Measurements from ENCODE around the gene UBE2O.

Gene UBE2O

DNA sequence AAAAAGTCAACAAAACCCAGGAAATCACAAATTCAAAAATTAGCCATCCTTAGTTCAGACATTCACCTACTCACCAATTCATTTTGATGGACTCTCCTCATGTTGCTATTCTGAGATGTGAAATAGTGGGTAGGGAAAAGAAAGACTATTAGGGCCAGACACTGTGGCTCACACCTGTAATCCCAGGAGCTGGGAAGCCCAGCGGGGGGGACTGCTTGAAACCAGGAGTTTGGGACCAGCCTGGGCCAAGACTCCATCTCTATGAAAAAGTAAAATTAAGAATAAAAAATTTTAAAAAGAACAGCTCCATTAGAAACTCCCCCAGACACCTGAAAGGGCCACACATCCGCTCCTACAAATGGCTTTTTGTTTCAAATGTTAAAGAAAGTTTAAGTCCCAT, 21.4 kb downstream of the UBE2O start:
- Histone ChIP-seq H3K9ac (ENCODE audit: low read length) (no peak overlapping the region), H3K27me3 (ENCODE audit: control insufficient read depth in 1 of 2, insufficient read depth in 1 of 2, low read length in 2 of 2) (no peaks in the 10 kb centered on the region), H2BK5ac (ENCODE audit: low read depth, low read length, poor library complexity, severe bottlenecking) (no peak overlapping the region), H3K27ac (ENCODE audit: low read length, poor library complexity, severe bottlenecking) (no peak overlapping the region), H2AFZ (ENCODE audit: low read depth, low read length) (no peak overlapping the region), H3K18ac (ENCODE audit: low read depth in 1 of 2, low read length in 2 of 2) (no peak overlapping the region), H3K4me3 (ENCODE audit: insufficient read depth in 1 of 2, low read depth in 1 of 2, low read length in 2 of 2) (no peak overlapping the region), H3K14ac (ENCODE audit: low read length in 2 of 2) (no peak overlapping the region), H2AK5ac (ENCODE audit: low read length, severe bottlenecking) (no peak overlapping the region), H3K79me1 (replicated peaks; ENCODE audit: low read length, poor library complexity, severe bottlenecking) (peaks cover 39% of the 10 kb centered on the region), H3K23ac (ENCODE audit: low read length in 2 of 2) (no peak overlapping the region), H2BK15ac (ENCODE audit: low read depth, poor library complexity, severe bottlenecking) (no peak overlapping the region), H4K8ac (ENCODE audit: low read length) (no peak overlapping the region), H3K4me1 (ENCODE audit: control insufficient read depth, insufficient read depth, low read depth, low read length) (peaks cover 5% of the 10 kb centered on the region), H3K4me2 (ENCODE audit: low read length, poor library complexity, severe bottlenecking) (no peak overlapping the region), H2BK12ac (ENCODE audit: low read length in 2 of 2) (no peak overlapping the region), H3K36me3 (ENCODE audit: control insufficient read depth in 1 of 2, insufficient read depth in 2 of 2, low read depth in 1 of 2, low read length in 2 of 2) (peaks cover 3% of the 10 kb centered on the region in 2 experiments), H2BK120ac (ENCODE audit: low read depth, low read length) (no peak overlapping the region), H4K91ac (ENCODE audit: low read length) (no peak overlapping the region), H3K4ac (ENCODE audit: low read depth in 1 of 2, low read length in 2 of 2) (no peak overlapping the region), H3K9me3 (ENCODE audit: control insufficient read depth, low read length) (no peaks in the 10 kb centered on the region)
- WGBS, result 100% methylated on average over 1 of the region's 2 CpGs
- DNase-seq, result no peak

DNA sequence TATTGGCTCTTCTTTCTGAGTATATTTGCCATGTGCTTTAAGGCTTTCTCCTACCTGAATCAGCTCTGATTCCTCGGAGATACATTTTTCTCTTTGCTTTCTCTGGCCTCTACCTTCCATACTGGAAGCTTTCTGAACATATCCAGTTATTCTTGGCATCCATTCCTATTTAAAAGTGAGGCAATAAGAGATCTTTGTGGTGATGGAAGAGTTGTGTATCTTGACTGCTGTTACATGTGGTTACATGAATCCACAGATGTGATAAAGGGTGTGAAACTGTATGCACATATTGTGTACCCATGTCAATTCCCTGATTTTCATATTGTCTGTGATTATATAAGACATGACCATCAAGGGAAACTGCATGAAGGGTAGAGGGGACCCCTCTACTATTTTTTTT, 24.4 kb downstream of the UBE2O start:
- Histone ChIP-seq H2AFZ (ENCODE audit: low read depth, low read length) (no peak overlapping the region), H2BK120ac (ENCODE audit: low read depth, low read length) (no peak overlapping the region), H2BK5ac (ENCODE audit: low read depth, low read length, poor library complexity, severe bottlenecking) (no peak overlapping the region), H3K36me3 (ENCODE audit: control insufficient read depth in 1 of 2, insufficient read depth in 2 of 2, low read depth in 1 of 2, low read length in 2 of 2) (no peaks in the 10 kb centered on the region), H4K8ac (ENCODE audit: low read length) (no peak overlapping the region), H4K91ac (ENCODE audit: low read length) (no peak overlapping the region), H3K79me1 (replicated peaks; ENCODE audit: low read length, poor library complexity, severe bottlenecking) (peaks cover 30% of the 10 kb centered on the region), H3K9ac (ENCODE audit: low read length) (no peak overlapping the region), H3K14ac (ENCODE audit: low read length in 2 of 2) (no peak overlapping the region), H3K23ac (ENCODE audit: low read length in 2 of 2) (no peak overlapping the region), H3K18ac (ENCODE audit: low read depth in 1 of 2, low read length in 2 of 2) (no peak overlapping the region), H3K4me2 (ENCODE audit: low read length, poor library complexity, severe bottlenecking) (no peak overlapping the region), H2BK12ac (ENCODE audit: low read length in 2 of 2) (no peak overlapping the region), H2BK15ac (ENCODE audit: low read depth, poor library complexity, severe bottlenecking) (no peak overlapping the region), H3K27ac (ENCODE audit: low read length, poor library complexity, severe bottlenecking) (no peak overlapping the region), H2AK5ac (ENCODE audit: low read length, severe bottlenecking) (no peak overlapping the region), H3K4ac (ENCODE audit: low read depth in 1 of 2, low read length in 2 of 2) (no peak overlapping the region), H3K27me3 (ENCODE audit: control insufficient read depth in 1 of 2, insufficient read depth in 1 of 2, low read length in 2 of 2) (no peaks in the 10 kb centered on the region), H3K4me3 (ENCODE audit: insufficient read depth in 1 of 2, low read depth in 1 of 2, low read length in 2 of 2) (no peak overlapping the region), H3K4me1 (ENCODE audit: control insufficient read depth, insufficient read depth, low read depth, low read length) (peaks cover 3% of the 10 kb centered on the region), H3K9me3 (ENCODE audit: control insufficient read depth, low read length) (no peaks in the 10 kb centered on the region)
- WGBS, result 100% methylated on average over 1 of the region's 1 CpG
- DNase-seq, result no peak

DNA sequence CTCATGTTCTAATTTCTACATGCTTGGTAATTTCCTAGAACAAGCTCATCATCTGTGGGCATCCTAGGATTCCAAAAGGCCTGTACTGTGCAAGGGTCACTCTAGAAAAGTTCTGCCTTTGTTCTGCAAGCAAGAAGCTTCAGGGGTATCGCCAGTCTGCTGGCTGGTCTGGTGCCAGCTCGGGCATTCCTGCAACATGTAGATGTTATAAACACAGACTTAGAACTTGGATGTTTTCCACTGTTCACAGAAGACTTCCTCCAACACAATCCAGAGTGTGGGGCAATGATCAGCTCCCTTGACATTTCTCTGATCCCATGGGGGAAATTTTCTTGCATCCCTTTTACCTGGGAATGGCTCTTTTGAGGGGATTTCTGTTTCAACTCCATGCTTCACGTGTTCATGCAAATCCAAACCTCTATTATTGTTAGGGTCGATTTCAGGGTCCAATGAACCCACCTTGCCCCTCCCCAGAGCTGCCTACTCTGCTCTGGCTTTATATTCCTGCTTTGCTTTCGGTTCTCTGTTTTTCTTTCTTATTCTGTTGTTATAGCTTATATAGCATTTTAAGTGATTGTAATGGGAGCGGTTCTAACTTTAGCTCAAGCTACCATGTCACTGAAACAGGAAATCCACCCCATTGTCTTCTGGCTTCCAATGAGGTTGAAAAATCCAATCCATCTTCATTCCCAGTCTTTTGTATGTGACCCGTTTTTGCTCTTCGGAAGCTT, 25.3 kb downstream of the UBE2O start:
- H3K23ac ChIP-seq (ENCODE audit: low read length in 2 of 2), result no peak overlapping the region
- H2BK12ac ChIP-seq (ENCODE audit: low read length in 2 of 2), result no peak overlapping the region
- H4K8ac ChIP-seq (ENCODE audit: low read length), result no peak overlapping the region
- H3K18ac ChIP-seq (ENCODE audit: low read depth in 1 of 2, low read length in 2 of 2), result no peak overlapping the region
- no peak overlapping the region for H3K14ac ChIP-seq (ENCODE audit: low read length in 2 of 2)
- H4K91ac ChIP-seq (ENCODE audit: low read length), result no peak overlapping the region
- H3K4ac ChIP-seq (ENCODE audit: low read depth in 1 of 2, low read length in 2 of 2), result no peak overlapping the region
- no peaks in the 10 kb centered on the region for H3K9me3 ChIP-seq (ENCODE audit: control insufficient read depth, low read length)
- H3K9ac ChIP-seq (ENCODE audit: low read length), result no peak overlapping the region
- DNase-seq, result peak; percentile 36
- peaks cover 0 to 4% of the 10 kb centered on the region in 2 experiments for H3K36me3 ChIP-seq (ENCODE audit: control insufficient read depth in 1 of 2, insufficient read depth in 2 of 2, low read depth in 1 of 2, low read length in 2 of 2)
- no peak overlapping the region for H2AFZ ChIP-seq (ENCODE audit: low read depth, low read length)
- H3K27me3 ChIP-seq (ENCODE audit: control insufficient read depth in 1 of 2, insufficient read depth in 1 of 2, low read length in 2 of 2), result no peaks in the 10 kb centered on the region
- no peak overlapping the region for H2BK15ac ChIP-seq (ENCODE audit: low read depth, poor library complexity, severe bottlenecking)
- no peak overlapping the region for H3K4me2 ChIP-seq (ENCODE audit: low read length, poor library complexity, severe bottlenecking)
- 96% methylated on average over 7 of the region's 8 CpGs for WGBS
- no peak overlapping the region for H3K4me3 ChIP-seq (ENCODE audit: insufficient read depth in 1 of 2, low read depth in 1 of 2, low read length in 2 of 2)
- H3K4me1 ChIP-seq (ENCODE audit: control insufficient read depth, insufficient read depth, low read depth, low read length), result peaks cover 3% of the 10 kb centered on the region
- no peak overlapping the region for H2AK5ac ChIP-seq (ENCODE audit: low read length, severe bottlenecking)
- no peak overlapping the region for H2BK5ac ChIP-seq (ENCODE audit: low read depth, low read length, poor library complexity, severe bottlenecking)
- no peak overlapping the region for H3K27ac ChIP-seq (ENCODE audit: low read length, poor library complexity, severe bottlenecking)
- H3K79me1 ChIP-seq (replicated peaks; ENCODE audit: low read length, poor library complexity, severe bottlenecking), result peaks cover 32% of the 10 kb centered on the region
- H2BK120ac ChIP-seq (ENCODE audit: low read depth, low read length), result no peak overlapping the region

DNA sequence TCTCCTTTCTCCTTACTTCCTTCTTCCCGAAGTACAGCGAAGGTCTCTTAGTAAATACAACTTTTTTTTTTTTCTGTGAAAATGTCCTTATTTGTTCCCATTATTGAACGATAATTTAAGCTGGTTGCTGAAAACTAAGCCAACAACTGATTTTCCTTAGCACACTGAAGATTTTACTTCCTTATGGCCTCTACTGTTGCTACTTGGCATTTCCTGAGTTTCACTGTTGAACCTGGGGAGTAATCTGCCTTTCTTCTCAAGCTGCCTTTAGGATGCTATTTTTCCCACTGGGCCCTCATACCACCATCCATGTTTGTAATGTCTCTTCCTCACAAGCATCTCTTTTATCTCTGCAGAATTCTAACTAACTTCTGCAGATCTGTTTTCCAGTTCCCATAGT, 26.1 kb downstream of the UBE2O start:
- WGBS, result 100% methylated on average over 1 of the region's 3 CpGs
- no peak overlapping the region for H4K91ac ChIP-seq (ENCODE audit: low read length)
- H3K14ac ChIP-seq (ENCODE audit: low read length in 2 of 2), result no peak overlapping the region
- no peak overlapping the region for H2BK120ac ChIP-seq (ENCODE audit: low read depth, low read length)
- DNase-seq, result no peak
- H2AK5ac ChIP-seq (ENCODE audit: low read length, severe bottlenecking), result no peak overlapping the region
- H3K27ac ChIP-seq (ENCODE audit: low read length, poor library complexity, severe bottlenecking), result no peak overlapping the region
- no peaks in the 10 kb centered on the region for H3K9me3 ChIP-seq (ENCODE audit: control insufficient read depth, low read length)
- H3K9ac ChIP-seq (ENCODE audit: low read length), result no peak overlapping the region
- no peak overlapping the region for H2BK15ac ChIP-seq (ENCODE audit: low read depth, poor library complexity, severe bottlenecking)
- H2BK5ac ChIP-seq (ENCODE audit: low read depth, low read length, poor library complexity, severe bottlenecking), result no peak overlapping the region
- H3K4me2 ChIP-seq (ENCODE audit: low read length, poor library complexity, severe bottlenecking), result no peak overlapping the region
- H4K8ac ChIP-seq (ENCODE audit: low read length), result no peak overlapping the region
- H2AFZ ChIP-seq (ENCODE audit: low read depth, low read length), result no peak overlapping the region
- H3K23ac ChIP-seq (ENCODE audit: low read length in 2 of 2), result no peak overlapping the region
- no peak overlapping the region for H3K18ac ChIP-seq (ENCODE audit: low read depth in 1 of 2, low read length in 2 of 2)
- no peak overlapping the region for H2BK12ac ChIP-seq (ENCODE audit: low read length in 2 of 2)
- peaks cover 35% of the 10 kb centered on the region for H3K79me1 ChIP-seq (replicated peaks; ENCODE audit: low read length, poor library complexity, severe bottlenecking)
- peaks cover 3% of the 10 kb centered on the region for H3K4me1 ChIP-seq (ENCODE audit: control insufficient read depth, insufficient read depth, low read depth, low read length)
- H3K36me3 ChIP-seq (ENCODE audit: control insufficient read depth in 1 of 2, insufficient read depth in 2 of 2, low read depth in 1 of 2, low read length in 2 of 2), result peaks cover under 1 to 13% of the 10 kb centered on the region in 2 experiments
- no peak overlapping the region for H3K4ac ChIP-seq (ENCODE audit: low read depth in 1 of 2, low read length in 2 of 2)
- no peak overlapping the region for H3K4me3 ChIP-seq (ENCODE audit: insufficient read depth in 1 of 2, low read depth in 1 of 2, low read length in 2 of 2)
- no peaks in the 10 kb centered on the region for H3K27me3 ChIP-seq (ENCODE audit: control insufficient read depth in 1 of 2, insufficient read depth in 1 of 2, low read length in 2 of 2)

Measured in mesenchymal stem cell (in vitro differentiated cells and primary cell).